ENCODE results near the gene MDH2. TPM values are rescaled to one million over a fixed set of nuclear protein-coding genes. Genes with fewer than 3 reads are reported as not detected.

The MDH2 gene
- total RNA-seq, 4 donors from 2014 or later: 57.1 to 81.0 (median 69.4) TPM

DNA sequence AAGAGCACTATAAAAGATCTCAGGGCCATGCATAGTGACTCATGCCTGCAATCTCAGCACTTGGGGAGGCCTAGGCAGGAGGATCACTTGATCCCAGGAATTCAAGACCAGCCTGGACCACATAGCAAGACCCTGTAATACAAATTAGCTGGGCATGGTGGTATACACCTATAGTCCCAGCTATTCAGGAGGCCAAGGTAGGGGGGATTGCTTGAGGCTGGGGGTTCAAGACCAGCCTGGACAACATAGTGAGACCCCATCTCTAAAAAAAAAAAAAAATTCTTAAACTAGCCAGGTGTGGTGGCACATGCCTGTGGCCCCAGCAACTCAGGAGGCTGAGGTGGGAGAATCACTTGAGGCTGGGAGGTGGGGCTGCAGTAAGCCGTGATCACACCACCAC lies 15.9 kb upstream of the MDH2 start:
- no peak overlapping the region for H3K4me3 ChIP-seq
- no peak overlapping the region for H3K27ac ChIP-seq
- DNase-seq (ENCODE audit: low spot score in 2 of 2): no peak
- TF ChIP-seq, protein P1, sequence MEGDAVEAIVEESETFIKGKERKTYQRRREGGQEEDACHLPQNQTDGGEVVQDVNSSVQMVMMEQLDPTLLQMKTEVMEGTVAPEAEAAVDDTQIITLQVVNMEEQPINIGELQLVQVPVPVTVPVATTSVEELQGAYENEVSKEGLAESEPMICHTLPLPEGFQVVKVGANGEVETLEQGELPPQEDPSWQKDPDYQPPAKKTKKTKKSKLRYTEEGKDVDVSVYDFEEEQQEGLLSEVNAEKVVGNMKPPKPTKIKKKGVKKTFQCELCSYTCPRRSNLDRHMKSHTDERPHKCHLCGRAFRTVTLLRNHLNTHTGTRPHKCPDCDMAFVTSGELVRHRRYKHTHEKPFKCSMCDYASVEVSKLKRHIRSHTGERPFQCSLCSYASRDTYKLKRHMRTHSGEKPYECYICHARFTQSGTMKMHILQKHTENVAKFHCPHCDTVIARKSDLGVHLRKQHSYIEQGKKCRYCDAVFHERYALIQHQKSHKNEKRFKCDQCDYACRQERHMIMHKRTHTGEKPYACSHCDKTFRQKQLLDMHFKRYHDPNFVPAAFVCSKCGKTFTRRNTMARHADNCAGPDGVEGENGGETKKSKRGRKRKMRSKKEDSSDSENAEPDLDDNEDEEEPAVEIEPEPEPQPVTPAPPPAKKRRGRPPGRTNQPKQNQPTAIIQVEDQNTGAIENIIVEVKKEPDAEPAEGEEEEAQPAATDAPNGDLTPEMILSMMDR (IDR thresholded peaks at IDR 0.05): no peak
- TF ChIP-seq EP300 (IDR thresholded peaks at IDR 0.05): no peak
- TF ChIP-seq POLR2A (IDR thresholded peaks at IDR 0.05): no peak
- peaks cover 0 to 31% (median 0%) of the 10 kb centered on the region in 3 donors for H3K36me3 ChIP-seq
- no peaks in the 10 kb centered on the region for H3K4me1 ChIP-seq
- H3K27me3 ChIP-seq: no peaks in the 10 kb centered on the region
- H3K9me3 ChIP-seq: no peaks in the 10 kb centered on the region
- WGBS, 2 donors: 91 to 96% methylated on average over 1 of the region's 1 CpG

DNA sequence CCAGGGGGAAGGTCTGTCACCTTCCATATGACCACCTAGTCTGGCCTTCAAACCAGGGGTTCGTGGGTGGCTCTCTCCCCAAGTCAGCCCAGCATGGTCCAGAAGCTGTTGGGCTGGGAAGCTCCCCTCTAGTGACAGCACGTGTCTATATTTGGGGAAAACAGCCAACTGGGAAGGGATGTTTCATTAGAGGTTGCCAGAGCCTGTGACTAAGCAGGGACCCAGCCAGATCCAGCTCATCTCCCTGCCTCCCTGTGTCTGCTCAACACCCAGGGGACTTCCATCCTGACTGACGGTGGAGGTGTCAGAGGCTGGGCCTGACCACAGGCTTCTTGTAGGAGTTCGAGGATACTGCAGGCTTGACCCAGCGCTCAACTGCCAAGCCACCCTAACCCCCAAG lies 10.6 kb upstream of the MDH2 start:
- Histone ChIP-seq H3K27ac (no peak overlapping the region), H3K27me3 (no peaks in the 10 kb centered on the region), H3K9me3 (no peaks in the 10 kb centered on the region), H3K4me1 (no peaks in the 10 kb centered on the region), H3K4me3 (no peak overlapping the region), H3K36me3 (peaks cover 0 to 16% (median 0%) of the 10 kb centered on the region in 3 donors)
- peak in 1 of 2 donors; percentile 41 for DNase-seq (ENCODE audit: low spot score in 2 of 2)
- WGBS, 2 donors: 76 to 86% methylated on average over 4 to 5 of the region's 5 CpGs
- no peak for TF ChIP-seq EP300 (IDR thresholded peaks at IDR 0.05)
- TF ChIP-seq, protein P1 (IDR thresholded peaks at IDR 0.05): no peak
- no peak for TF ChIP-seq POLR2A (IDR thresholded peaks at IDR 0.05)

DNA sequence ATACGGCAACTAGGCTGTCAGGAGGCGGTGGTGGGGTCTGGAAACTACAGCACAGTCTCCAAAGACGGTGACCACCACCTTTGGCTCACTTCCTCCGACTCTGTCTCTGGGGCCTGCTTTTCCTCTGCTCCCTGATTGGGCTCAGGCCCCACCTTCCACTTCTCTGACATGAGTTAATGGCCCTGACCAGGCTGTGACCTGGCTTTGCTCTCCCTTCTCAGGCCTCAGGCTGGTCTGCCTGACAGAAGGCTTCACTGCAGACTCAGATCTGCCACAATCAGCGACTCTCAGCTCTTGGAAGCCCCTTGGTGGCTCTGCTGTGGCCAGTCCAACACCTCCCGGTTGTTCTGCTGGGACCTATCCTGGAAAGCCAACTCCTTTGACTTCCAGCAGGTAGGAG lies 7.8 kb upstream of the MDH2 start:
- H3K27ac ChIP-seq: no peak overlapping the region
- no peak overlapping the region for H3K4me3 ChIP-seq
- no peak for DNase-seq (ENCODE audit: low spot score in 2 of 2)
- WGBS, 2 donors: 65 to 70% methylated on average over 5 to 6 of the region's 6 CpGs
- peaks cover 0 to 27% (median 0%) of the 10 kb centered on the region in 3 donors for H3K36me3 ChIP-seq
- TF ChIP-seq EP300 (IDR thresholded peaks at IDR 0.05) (no peak), POLR2A (IDR thresholded peaks at IDR 0.05) (no peak)
- TF ChIP-seq, protein P1 (IDR thresholded peaks at IDR 0.05): no peak
- H3K27me3 ChIP-seq: no peaks in the 10 kb centered on the region
- peaks cover 0 to 6% (median 0%) of the 10 kb centered on the region in 4 donors for H3K4me1 ChIP-seq
- no peaks in the 10 kb centered on the region for H3K9me3 ChIP-seq

DNA sequence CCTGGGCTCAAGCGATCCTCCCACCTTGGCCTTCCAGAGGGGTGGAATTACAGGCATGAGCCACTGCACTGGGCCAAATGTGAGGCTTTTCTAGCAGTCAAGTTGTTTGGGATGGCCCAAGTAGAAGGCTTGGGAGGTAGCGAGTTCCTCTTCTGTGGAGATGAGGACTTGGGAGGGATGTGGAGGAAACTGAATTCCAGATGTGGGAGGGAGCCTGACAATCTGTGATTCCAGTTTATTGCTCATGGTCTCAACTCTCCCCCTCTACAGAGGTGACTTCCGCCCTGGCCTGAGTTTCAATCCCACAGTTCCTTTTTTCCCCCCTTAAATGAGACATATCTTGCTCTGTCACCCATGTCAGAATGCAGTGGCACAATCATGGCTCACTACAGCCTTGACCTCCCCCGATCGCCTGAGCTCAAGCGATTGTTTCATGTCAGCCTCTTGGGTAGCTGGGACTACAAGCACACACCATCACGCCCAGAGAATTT lies 3.5 kb upstream of the MDH2 start:
- no peaks in the 10 kb centered on the region for H3K27me3 ChIP-seq
- WGBS, 2 donors: 86 to 89% methylated on average over 7 of the region's 7 CpGs
- H3K36me3 ChIP-seq: peaks cover 0 to 22% (median 0%) of the 10 kb centered on the region in 3 donors
- no peaks in the 10 kb centered on the region for H3K9me3 ChIP-seq
- TF ChIP-seq POLR2A (IDR thresholded peaks at IDR 0.05): no peak
- H3K27ac ChIP-seq: no peak overlapping the region
- DNase-seq (ENCODE audit: low spot score in 2 of 2): no peak
- H3K4me3 ChIP-seq: no peak overlapping the region
- peaks cover 0 to 36% (median 17%) of the 10 kb centered on the region in 4 donors for H3K4me1 ChIP-seq

DNA sequence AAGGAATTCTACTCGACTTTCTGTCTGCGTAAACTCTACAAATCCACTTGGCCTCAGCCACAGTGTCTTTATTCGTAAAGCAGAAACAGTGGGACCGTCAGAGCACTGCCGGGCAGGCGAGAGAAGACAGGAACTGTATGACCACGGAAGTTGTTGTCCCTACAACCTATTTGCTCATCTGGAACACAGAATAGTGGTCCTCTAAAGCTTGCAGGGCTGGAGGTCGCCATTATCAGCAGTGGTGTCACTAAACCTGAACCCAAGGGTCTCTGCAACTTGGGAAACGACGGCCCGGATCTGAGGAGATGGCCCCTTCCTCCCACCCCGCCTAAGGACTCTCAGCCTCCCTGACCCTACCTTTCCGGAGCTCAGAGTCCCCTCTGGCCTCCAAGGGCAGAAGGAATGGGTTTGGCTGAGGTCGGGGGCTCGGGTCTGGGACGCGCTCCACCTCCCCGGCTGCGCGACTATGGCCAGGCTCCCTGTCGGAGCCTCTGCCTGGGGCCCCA lies 548 bp upstream of the MDH2 start:
- peaks cover 0 to 52% (median 18%) of the 10 kb centered on the region in 4 donors for H3K4me1 ChIP-seq
- no peak for DNase-seq (ENCODE audit: low spot score in 2 of 2)
- peak overlapping the region; percentile 70 to 92 (median 88) for H3K27ac ChIP-seq
- WGBS, 2 donors: 2% methylated on average over 15 to 20 of the region's 21 CpGs
- H3K27me3 ChIP-seq: no peaks in the 10 kb centered on the region
- peak overlapping the region; percentile 82 to 100 (median 96) for H3K4me3 ChIP-seq
- H3K9me3 ChIP-seq: no peaks in the 10 kb centered on the region
- peaks cover 0 to 36% (median 0%) of the 10 kb centered on the region in 3 donors for H3K36me3 ChIP-seq
- TF ChIP-seq EP300 (IDR thresholded peaks at IDR 0.05): no peak
- TF ChIP-seq, protein P1 (IDR thresholded peaks at IDR 0.05): no peak
